Ureter (tissue), 1 donor: ENCODE results near the gene CFAP46. TPM values are rescaled to one million over a fixed set of nuclear protein-coding genes. Genes with fewer than 3 reads are reported as not detected.

Source experiments
- DNase-seq: peaks from one replicate; pipeline ENCODE4 v3.0.0-alpha.2; 2020; ENCODE audit warnings: low spot score
- total RNA-seq: library from RNA; stranded (reverse); gene quantifications from one replicate; pipeline ENCODE4 v1.2.4, GENCODE V29; 2023
- donor health status: DM: yes; HTN: yes; CAD: no.

The CFAP46 gene
- total RNA-seq, 1 donor from 2014 or later, result 1.7 TPM

DNA sequence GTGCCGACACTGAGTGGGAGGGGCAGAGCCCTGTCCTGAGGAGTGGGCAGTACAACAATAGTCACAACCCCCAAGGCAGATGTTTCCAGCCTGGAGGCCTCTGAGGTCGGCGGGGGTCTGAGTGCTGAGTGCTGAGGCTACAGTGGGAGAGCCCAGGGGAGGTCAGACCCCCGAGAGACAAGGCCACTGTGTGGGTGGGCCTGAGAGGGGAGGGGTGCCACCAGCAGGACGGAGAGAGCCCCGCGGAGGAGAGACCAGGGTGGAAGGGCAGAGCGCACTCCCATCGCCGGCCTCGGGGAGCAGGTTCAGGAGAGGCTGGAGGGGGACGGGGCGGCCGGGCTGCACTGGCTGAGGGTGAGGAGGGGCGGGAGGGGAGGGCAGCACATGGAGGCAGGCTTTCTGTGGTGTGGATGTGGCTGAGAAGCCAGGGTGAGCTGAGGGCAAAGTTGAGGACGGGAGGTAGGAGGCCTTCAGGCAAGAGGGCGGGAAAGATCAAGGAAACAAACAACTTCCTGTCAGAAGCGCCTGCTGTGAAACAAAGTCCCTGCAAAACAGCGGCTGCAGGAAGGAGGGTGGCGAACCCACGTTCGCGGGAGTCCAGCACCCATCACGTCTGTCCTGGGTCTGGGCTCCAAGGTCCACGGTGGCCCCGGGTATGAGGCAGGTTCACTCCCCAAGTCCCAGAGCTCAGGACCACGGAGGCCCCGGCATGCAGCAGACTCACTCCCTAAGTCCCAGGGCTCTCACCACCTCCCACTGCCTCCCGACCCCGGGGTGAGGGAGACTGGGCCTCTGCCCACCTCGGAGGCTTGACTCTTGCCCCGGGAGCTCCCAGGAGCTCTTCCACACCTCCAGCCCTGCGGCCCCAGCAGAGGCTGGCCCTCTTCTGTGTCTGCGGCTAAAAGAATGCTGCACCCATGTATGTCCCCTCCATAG is 79.6 kb downstream of the CFAP46 start:
- DNase-seq, result peak; percentile 39

DNA sequence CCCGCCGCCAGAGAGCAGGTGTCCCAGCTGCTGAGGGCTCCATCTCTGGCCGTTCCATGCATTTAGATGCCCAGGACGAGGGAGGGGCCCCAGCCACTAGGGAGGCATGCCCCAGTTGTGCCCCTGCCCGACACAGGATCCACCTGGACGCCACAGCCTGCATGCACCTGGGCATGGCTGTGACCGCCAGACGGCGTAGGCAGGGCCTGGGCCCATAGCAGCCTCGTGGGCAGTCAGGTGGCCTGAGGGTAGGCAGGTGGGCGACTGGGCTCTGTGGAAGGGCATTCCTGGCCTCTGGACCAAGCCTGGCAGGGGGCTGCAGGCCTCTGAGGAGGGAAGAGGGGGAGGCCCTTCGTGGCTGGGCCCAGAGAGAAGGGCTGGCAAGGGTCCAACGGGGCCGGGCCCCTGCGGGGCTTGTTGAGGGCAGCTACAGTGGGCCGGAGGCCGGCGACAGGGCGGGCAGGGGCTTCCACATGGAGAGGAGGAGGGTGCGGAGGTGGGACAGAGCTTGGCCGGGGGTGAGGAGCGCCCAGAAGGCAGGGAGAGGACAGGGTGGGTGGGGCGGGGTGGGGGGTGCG is 80.4 kb downstream of the CFAP46 start:
- peak; percentile 39 for DNase-seq

DNA sequence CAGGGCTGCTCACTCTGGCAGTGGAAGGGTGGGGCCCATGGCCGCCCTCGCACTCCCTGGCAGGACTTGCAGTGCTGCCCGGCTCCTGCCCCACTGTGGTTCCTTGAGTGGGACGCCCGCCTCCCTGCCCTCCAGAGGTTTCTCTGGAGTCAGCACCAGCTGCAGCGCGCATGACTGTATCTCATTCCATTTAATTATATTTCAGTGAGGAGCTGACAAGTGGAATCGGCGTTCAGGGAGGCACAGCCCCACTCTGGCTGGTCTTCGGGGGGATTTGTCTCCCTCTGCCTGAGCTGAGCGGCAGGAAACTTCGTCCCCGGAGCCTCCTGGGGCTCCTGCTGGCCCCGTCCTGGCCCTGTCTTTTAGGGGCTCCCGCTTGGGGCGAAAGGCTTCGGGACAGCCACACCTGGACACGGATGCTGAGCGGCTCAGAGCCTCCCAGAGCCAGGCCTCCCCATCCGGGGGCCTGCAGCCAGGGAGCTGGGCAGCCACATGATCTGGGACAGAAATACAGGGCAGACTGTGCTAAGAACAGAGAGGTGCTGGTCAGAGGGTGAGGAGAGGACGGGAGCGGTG is 81.2 kb downstream of the CFAP46 start:
- peak; percentile 25 for DNase-seq

DNA sequence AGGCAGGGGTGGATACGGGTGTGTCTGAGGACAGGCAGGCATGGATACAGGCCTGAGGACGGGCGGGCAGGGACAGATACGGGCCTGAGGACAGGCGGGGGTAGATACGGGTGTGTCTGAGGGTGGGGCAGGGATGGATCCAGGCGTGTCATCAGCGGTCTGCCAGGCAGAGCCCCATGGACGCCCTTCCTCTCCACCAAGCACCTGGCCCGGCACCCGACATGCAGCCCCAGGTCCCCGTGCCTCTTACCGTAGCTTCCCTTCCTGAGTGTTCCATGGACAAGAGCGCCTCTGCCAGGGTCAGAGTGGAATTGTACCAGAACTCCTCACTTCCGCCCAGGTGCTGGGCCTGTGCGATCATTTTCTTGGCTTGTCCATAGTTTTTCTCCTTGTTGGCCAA is 81.8 kb downstream of the CFAP46 start:
- DNase-seq, result peak; percentile 26

GRCh38 chr10:132859084-132859855 is 83.1 kb downstream of the CFAP46 start:
- peak; percentile 15 for DNase-seq

DNA sequence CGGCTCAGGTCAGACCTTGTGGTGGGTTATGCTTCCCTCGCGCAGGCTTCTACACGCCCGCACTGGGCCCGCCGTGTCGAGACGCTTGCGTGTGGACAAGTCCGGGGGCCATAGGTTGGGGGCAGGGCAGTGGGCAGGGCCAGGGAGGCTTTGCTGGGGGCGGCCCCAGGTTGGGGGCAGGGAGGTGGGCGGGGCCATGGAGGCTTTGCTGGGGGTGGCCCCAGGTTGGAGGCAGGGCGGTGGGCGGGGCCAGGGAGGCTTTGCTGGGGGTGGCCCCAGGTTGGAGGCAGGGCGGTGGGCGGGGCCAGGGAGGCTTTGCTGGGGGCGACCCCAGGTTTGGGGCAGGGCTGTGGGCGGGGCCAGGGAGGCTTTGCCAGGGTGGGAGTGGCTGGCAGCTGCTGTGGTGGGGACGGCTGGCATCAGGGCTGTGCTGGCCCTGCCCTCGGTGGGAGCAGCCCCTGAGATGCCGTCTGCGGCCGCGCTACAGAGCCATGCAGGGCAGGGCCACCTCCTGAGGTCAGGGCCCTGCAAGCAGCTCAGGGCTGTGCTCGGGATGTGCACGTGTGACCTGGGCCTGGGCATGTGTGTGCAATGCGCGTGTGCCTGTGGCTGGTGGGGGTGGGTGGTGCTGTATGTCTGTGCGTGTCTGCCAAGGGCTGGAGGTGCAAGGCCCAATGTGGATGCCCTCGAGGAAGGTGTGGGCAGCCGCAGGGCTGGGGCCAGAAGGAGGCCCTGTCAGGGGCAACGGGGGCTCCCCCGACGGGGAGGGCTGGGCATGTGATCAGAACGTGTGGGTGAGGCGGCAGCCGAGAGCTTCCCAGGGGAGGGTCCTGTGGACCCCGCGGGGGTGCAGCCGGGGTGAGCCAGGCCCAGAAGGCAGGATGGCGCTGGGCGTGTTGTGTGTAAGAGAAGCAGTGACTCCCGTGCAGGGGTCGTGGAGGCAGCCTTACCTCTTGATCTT is 84.0 kb downstream of the CFAP46 start:
- DNase-seq, result peak; percentile 37

DNA sequence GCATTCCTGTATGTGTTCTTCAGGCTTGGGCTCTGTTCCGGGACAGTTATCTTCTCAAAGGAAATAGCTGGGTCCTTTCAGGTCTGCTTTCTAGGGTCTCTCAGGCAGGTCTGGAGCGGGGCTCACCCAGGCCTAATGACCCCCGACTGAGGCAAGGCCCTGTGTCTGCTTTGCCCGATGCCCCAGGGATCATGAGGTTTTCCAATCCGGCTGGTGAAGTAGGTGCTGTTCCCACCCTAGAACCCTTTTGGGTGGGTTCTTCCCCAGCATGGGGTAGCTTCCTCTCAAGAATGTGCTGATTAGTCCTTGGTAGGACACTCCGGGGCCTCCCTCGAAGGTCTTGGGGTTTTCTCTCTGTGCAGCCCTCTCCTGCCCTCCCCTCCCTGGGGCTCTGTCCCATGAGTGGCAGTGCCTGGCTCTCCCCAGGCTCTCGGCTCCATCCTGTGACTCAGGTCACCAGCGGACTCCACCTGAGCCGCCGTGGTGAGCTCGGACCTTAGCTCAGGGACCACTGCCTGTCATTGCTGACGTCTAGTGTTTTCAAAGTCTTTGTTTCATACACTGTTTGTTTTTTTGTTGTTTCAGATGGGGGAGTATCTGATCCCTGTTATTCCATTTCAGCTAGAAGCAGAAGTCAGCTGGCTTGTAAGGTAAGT is 85.4 kb downstream of the CFAP46 start:
- peak; percentile 29 for DNase-seq

DNA sequence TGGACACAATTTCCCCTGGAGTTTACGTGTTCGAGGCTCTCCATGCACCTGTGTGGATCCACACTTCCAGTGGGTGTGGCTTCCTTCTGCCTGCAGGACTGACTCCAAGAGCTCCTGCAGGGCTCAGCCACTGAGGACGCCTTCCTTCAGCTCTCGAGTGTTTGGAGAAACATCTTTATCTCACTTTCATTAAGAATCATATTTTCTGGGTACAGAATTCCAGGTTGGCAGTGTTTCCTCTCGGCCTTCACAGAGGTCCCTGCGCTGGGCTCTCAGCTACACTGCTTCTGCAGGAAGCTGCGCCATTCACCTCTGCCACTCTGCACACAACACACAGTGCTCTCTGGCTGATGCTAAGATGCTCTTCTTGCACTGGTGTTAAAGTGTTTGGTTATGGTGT is 86.5 kb downstream of the CFAP46 start:
- peak; percentile 5 for DNase-seq

GRCh38 chr10:132851451-132851850 is 90.9 kb downstream of the CFAP46 start:
- peak; percentile 6 for DNase-seq

GRCh38 chr10:132850896-132851295 is 91.5 kb downstream of the CFAP46 start:
- DNase-seq, result peak; percentile 31

DNA sequence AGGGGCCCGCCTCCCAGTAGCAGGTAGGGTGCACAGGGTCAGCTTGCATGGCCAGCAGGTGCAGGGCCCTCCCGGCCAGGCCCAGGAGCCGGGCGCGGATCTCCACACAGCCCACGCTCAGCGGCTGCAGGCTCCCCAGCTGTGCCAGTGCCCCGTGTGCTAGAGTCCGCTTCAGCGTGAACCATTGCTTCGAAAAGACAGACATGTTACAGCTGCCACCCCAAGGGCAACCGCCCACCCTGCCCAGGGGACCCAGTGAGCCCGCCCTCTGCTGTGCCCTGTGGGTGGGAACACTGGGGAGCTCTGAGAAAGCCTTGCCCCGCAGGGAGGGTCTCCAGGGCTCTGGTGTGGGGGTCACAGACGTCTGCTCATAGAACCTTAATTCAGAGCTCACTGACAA is 92.1 kb downstream of the CFAP46 start:
- peak; percentile 33 for DNase-seq

DNA sequence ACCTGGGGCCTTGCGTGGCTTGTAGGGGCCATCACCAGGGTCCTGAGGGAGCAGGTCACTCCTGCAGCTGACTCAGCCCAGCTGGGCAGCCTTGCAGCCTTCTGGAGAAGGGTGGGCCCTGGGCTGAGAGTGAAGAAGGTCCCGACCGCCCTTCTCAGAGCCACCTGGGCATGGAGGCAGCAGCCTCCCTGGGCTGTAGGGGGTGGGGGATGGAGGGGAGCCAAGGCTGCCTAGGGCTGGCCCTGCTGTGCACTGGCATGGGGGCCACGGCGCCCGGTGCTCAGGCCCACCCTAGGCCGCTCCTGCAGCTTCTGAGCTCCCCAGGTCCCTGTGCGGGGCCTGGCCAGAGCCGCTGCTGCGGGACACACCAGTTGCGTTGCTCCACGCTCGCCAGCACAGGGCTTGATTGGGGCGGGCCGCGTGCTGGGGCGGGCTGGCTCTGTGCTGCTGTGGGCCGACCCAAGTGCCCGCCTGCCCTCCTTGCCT is 92.8 kb downstream of the CFAP46 start:
- DNase-seq, result peak; percentile 29

DNA sequence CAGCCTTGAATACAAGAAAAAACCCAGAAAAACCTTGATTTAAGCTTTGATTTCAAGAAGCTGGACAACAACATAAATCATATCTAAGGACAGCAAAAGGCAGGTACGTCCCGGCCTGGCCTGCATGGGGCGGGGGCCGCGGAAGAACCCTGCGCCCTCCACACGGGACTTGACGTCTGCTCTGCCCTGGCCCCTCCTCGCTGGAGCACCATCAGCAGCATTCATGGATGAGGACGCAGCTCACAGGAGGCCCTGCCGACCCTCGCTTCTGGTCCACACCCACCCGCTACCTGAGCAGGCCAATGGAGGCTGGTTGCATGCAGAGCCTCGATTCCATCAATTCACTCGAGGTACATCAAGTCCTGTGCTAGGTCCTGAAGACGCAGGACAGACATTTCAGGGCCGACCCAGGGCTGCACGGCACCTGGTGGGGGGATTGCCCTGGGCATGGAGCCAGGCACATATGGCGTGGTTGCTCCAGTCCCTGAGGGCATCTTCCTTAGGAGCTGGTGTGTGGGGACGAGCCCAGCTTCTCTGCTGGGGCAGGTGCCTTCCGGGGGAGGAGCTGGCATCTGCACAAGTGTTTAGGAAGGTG is 93.3 kb downstream of the CFAP46 start:
- DNase-seq, result peak; percentile 35

GRCh38 chr10:132848291-132848701 is 94.1 kb downstream of the CFAP46 start:
- DNase-seq, result peak; percentile 41

DNA sequence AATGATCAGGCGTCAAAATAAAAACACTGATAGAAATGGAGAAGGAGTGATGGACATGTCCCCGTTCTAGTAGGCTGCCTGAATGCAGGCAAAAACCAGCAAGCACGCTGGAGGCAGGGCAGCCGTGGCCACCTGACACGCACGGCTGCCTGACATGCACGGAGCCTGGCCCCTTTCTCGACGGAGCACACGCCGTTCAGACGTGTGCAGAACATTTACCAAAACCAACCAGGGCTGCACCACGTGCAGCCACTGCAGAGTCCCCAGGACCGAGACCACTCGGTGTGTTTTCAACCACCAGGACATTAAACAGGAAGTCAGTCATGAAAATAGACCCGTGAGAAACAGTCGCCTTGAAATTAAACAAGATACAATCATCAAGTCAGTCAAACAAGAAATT is 94.5 kb downstream of the CFAP46 start:
- DNase-seq, result peak; percentile 30

- peak; percentile 29 for DNase-seq
Measured at GRCh38 chr10:132847416-132847777, 95.0 kb downstream of the CFAP46 start.

DNA sequence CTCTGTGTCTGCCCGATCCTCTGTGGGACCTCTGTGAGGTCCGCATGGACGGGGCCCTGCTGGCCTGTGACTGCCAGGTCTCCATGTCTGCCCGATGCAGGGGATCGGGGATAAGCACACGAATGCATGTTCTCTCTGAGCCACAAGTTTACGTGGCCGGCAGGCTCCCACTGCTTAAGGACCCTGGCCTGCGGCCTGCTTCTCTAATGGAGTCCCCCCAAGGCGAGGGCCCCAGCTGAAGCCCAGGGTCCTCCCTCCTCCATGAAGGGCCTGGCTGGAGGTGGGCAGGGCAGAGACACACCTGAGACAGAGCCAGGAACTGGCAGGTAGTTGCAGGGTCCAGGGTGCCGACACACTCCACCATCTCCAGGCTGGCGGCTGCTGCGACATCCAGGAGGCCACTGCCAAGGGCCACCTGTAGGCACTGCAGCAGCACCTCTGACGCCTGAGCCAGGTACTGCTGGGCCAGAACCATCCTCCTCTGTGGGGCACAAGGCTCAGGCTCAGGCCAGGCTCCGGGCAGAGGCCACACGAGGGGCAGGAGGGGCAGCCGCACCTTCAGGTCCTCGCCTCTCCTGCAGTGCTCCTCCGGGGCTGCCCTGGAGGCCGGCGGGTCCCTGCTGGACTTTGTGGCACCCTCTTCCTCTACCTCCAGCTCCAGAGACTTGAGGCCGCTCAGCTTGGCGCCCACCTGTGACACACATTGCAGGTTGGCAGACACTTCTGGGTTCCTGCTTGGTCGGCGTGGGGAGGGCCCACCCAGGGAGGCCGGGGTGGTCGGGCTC is 95.5 kb downstream of the CFAP46 start:
- DNase-seq, result no peak

- DNase-seq, result peak; percentile 27
Measured at GRCh38 chr10:132845780-132846595, 96.4 kb downstream of the CFAP46 start.
